Ishikawa (cell line): ENCODE measurements around the gene MPZL2.

ENCODE experiments used
- CEBPB ChIP-seq: IDR thresholded peaks from 2 replicates; pipeline ENCODE4 v1.6.1; 2012
- CREB1 ChIP-seq: IDR thresholded peaks from 2 replicates; pipeline ENCODE4 v1.6.1; 2012; ENCODE audit warnings: low read depth
- EGR1 ChIP-seq: IDR thresholded peaks from 2 replicates; pipeline ENCODE4 v1.6.1; 2012
- EP300 ChIP-seq: IDR thresholded peaks from 2 replicates; pipeline ENCODE4 v1.6.1; 2012; ENCODE audit warnings: borderline replicate concordance
- FOXM1 ChIP-seq: IDR thresholded peaks from 2 replicates; pipeline ENCODE4 v1.6.1; 2012; ENCODE audit warnings: low read depth, borderline replicate concordance
- NFIC ChIP-seq: IDR thresholded peaks from 2 replicates; pipeline ENCODE4 v1.6.1; 2012
- RAD21 ChIP-seq: IDR thresholded peaks from 2 replicates; pipeline ENCODE4 v1.6.1; 2012; ENCODE audit warnings: low read depth
- TAF1 ChIP-seq: IDR thresholded peaks from 2 replicates; pipeline ENCODE4 v1.6.1; 2012; ENCODE audit warnings: low read depth, mild to moderate bottlenecking
- TCF12 ChIP-seq: IDR thresholded peaks from 2 replicates; pipeline ENCODE4 v1.6.1; 2012; ENCODE audit warnings: low read depth
- TEAD4 ChIP-seq: IDR thresholded peaks from 2 replicates; pipeline ENCODE4 v1.6.1; 2012
- YY1 ChIP-seq: IDR thresholded peaks from 2 replicates; pipeline ENCODE4 v1.6.1; 2012; ENCODE audit warnings: low read depth
- ZBTB7A ChIP-seq: IDR thresholded peaks from 2 replicates; pipeline ENCODE4 v1.6.1; 2012; ENCODE audit warnings: low read depth
- TF ChIP-seq, protein P1 (sequence below): IDR thresholded peaks from 2 replicates; pipeline ENCODE4 v1.6.1; 2012
- TF ChIP-seq, protein P2 (sequence below): IDR thresholded peaks from 2 replicates; pipeline ENCODE4 v1.6.1; 2012
- TF ChIP-seq, protein P3 (sequence below): IDR thresholded peaks from 2 replicates; pipeline ENCODE4 v1.6.1; 2012; ENCODE audit warnings: low read depth, mild to moderate bottlenecking

MPZL2 gene

GRCh38 chr11:118286545-118286944, 22.4 kb upstream of the MPZL2 start:
- TF ChIP-seq TEAD4 (no peak), ZBTB7A (no peak), CEBPB (no peak), TAF1 (no peak), TCF12 (no peak), EP300 (no peak), RAD21 (no peak), FOXM1 (no peak), YY1 (no peak)
- TF ChIP-seq, protein P1, sequence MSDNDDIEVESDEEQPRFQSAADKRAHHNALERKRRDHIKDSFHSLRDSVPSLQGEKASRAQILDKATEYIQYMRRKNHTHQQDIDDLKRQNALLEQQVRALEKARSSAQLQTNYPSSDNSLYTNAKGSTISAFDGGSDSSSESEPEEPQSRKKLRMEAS: no peak
- TF ChIP-seq, protein P2, sequence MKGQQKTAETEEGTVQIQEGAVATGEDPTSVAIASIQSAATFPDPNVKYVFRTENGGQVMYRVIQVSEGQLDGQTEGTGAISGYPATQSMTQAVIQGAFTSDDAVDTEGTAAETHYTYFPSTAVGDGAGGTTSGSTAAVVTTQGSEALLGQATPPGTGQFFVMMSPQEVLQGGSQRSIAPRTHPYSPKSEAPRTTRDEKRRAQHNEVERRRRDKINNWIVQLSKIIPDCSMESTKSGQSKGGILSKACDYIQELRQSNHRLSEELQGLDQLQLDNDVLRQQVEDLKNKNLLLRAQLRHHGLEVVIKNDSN: no peak

DNA sequence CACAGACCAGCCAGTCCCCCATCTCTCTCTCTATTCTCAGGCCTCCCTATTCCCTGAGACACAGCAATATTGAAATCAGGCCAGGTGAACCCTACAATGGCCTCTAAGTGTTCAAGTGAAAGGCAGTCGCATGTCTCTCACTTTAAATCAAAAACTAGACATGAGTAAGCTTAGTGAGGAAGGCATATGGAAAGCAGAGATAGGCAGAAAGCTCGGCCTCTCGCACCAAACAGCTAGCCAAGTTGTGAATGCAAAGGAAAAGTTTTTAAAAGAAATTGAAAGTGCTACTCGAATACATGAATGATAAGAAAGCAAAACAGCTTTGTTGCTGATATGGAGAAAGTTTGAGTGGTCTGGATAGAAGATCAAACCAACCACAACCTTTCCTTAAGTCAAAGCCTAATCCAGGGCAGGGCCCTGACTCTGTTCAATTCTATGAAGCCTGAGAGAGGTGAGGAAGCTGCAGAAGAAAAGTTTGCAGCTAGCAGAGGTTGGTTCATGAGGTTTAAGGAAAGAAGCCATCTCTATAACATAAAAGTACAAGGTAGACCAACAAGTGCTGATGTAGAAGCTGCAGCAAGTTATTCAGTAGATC, 19.8 kb upstream of the MPZL2 start:
- TF ChIP-seq TEAD4: no peak
- TF ChIP-seq EP300: no peak

- TF ChIP-seq TCF12 (no peak), RAD21 (no peak), FOXM1 (no peak), YY1 (no peak), TAF1 (no peak), CREB1 (no peak), EP300 (no peak), ZBTB7A (no peak), EGR1 (no peak), NFIC (no peak), TEAD4 (no peak), CEBPB (no peak)
- TF ChIP-seq, protein P3, sequence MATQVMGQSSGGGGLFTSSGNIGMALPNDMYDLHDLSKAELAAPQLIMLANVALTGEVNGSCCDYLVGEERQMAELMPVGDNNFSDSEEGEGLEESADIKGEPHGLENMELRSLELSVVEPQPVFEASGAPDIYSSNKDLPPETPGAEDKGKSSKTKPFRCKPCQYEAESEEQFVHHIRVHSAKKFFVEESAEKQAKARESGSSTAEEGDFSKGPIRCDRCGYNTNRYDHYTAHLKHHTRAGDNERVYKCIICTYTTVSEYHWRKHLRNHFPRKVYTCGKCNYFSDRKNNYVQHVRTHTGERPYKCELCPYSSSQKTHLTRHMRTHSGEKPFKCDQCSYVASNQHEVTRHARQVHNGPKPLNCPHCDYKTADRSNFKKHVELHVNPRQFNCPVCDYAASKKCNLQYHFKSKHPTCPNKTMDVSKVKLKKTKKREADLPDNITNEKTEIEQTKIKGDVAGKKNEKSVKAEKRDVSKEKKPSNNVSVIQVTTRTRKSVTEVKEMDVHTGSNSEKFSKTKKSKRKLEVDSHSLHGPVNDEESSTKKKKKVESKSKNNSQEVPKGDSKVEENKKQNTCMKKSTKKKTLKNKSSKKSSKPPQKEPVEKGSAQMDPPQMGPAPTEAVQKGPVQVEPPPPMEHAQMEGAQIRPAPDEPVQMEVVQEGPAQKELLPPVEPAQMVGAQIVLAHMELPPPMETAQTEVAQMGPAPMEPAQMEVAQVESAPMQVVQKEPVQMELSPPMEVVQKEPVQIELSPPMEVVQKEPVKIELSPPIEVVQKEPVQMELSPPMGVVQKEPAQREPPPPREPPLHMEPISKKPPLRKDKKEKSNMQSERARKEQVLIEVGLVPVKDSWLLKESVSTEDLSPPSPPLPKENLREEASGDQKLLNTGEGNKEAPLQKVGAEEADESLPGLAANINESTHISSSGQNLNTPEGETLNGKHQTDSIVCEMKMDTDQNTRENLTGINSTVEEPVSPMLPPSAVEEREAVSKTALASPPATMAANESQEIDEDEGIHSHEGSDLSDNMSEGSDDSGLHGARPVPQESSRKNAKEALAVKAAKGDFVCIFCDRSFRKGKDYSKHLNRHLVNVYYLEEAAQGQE: no peak
- TF ChIP-seq, protein P2: no peak
- TF ChIP-seq, protein P1: no peak
Measured at GRCh38 chr11:118283037-118283636, 19.0 kb upstream of the MPZL2 start.

DNA sequence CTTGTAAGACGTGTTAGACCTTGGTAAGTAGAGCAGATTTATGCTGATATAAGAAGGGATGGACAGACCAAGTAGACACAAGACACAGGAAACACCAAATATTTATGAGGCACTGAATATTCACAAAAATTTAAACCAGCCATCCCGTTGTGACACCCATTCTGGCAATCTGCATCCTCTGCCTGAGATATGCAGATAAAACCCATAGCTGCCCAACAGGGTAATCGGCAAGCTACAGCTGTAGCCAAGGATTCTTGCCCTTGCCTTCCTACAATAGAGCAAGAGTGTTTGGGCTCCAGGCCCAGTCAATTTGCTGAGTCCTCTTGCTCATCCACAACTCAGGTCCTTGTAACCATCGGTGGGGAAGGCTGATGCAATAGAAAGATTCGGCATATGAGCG, 18.5 kb upstream of the MPZL2 start:
- no peak for TF ChIP-seq CEBPB
- TF ChIP-seq EGR1: no peak
- TF ChIP-seq YY1: no peak
- TF ChIP-seq CREB1: no peak
- no peak for TF ChIP-seq TCF12
- TF ChIP-seq EP300: no peak
- no peak for TF ChIP-seq TAF1
- TF ChIP-seq, protein P3: no peak
- TF ChIP-seq, protein P2: no peak
- TF ChIP-seq RAD21: no peak
- no peak for TF ChIP-seq FOXM1
- no peak for TF ChIP-seq NFIC
- no peak for TF ChIP-seq TEAD4
- TF ChIP-seq, protein P1: no peak
- TF ChIP-seq ZBTB7A: no peak

DNA sequence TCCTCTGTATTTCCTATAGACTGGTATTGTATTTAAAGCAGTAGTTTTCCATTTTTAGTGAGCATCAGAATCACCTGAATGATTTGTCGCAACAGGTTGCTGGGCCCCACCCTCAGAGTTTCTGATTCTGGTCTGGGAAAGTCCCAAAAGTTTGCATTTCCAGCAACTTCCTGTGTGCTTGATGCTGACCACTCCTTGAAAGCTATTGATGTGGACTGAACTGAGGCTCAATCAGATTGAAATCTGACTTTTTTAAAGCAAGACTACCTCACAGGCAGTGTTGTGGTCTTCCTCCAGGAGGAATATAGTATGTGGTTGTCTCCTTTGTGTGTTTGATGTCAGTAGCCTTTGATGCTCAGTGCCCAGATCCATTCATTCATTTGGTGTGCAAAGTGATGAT, 17.2 kb upstream of the MPZL2 start:
- no peak for TF ChIP-seq TCF12
- TF ChIP-seq RAD21: no peak
- TF ChIP-seq CEBPB: no peak
- no peak for TF ChIP-seq EP300
- no peak for TF ChIP-seq NFIC
